ENCODE data around the gene ABHD6.
"Not testable (repeated sequence)": the region's sequence is repeated elsewhere in the genome, so short reads cannot be mapped to it uniquely, and the experiment has no call there.

ABHD6 gene

GRCh38 chr3:58243976-58244585, 6.5 kb downstream of the ABHD6 start:
- DNase-seq (ENCODE audit: low read depth): no peak

GRCh38 chr3:58246148-58247047, 8.8 kb downstream of the ABHD6 start:
- no peak for DNase-seq (ENCODE audit: low read depth)

GRCh38 chr3:58249358-58250092, 11.9 kb downstream of the ABHD6 start:
- no peak for DNase-seq (ENCODE audit: low read depth)

- DNase-seq (ENCODE audit: low read depth): no peak
Observed at GRCh38 chr3:58250093-58250707, 12.6 kb downstream of the ABHD6 start.

GRCh38 chr3:58251631-58252035, 14.0 kb downstream of the ABHD6 start:
- no peak for DNase-seq (ENCODE audit: low read depth)

GRCh38 chr3:58254144-58254543, 16.6 kb downstream of the ABHD6 start:
- DNase-seq (ENCODE audit: low read depth): no peak

GRCh38 chr3:58256061-58256460, 18.5 kb downstream of the ABHD6 start:
- DNase-seq (ENCODE audit: low read depth): no peak

- DNase-seq (ENCODE audit: low read depth): no peak
Observed at GRCh38 chr3:58256511-58256910, 18.9 kb downstream of the ABHD6 start.

- no peak for DNase-seq (ENCODE audit: low read depth)
Observed at GRCh38 chr3:58258392-58259055, 20.9 kb downstream of the ABHD6 start.

GRCh38 chr3:58260261-58260731, 22.7 kb downstream of the ABHD6 start:
- no peak for DNase-seq (ENCODE audit: low read depth)

GRCh38 chr3:58260733-58261132, 23.1 kb downstream of the ABHD6 start:
- DNase-seq (ENCODE audit: low read depth): no peak

GRCh38 chr3:58261954-58262666, 24.5 kb downstream of the ABHD6 start:
- no peak for DNase-seq (ENCODE audit: low read depth)

- DNase-seq (ENCODE audit: low read depth): no peak
Observed at GRCh38 chr3:58266577-58266976, 29.0 kb downstream of the ABHD6 start.

- DNase-seq (ENCODE audit: low read depth): not testable (repeated sequence)
Observed at GRCh38 chr3:58267543-58267942, 30.0 kb downstream of the ABHD6 start.

- DNase-seq (ENCODE audit: low read depth): no peak
Observed at GRCh38 chr3:58269356-58269755, 31.8 kb downstream of the ABHD6 start.

- DNase-seq (ENCODE audit: low read depth): no peak
Observed at GRCh38 chr3:58270485-58270884, 32.9 kb downstream of the ABHD6 start.

- no peak for DNase-seq (ENCODE audit: low read depth)
Observed at GRCh38 chr3:58271901-58272501, 34.4 kb downstream of the ABHD6 start.

- DNase-seq (ENCODE audit: low read depth): no peak
Observed at GRCh38 chr3:58272891-58273290, 35.3 kb downstream of the ABHD6 start.

GRCh38 chr3:58273362-58273761, 35.8 kb downstream of the ABHD6 start:
- DNase-seq (ENCODE audit: low read depth): not testable (repeated sequence)

GRCh38 chr3:58274027-58274614, 36.5 kb downstream of the ABHD6 start:
- no peak for DNase-seq (ENCODE audit: low read depth)

Measured in T-helper 22 cell (primary cell).